Caco-2 (cell line): ENCODE results near the gene ELOVL5. TPM values are rescaled to one million over a fixed set of nuclear protein-coding genes. Genes with fewer than 3 reads are reported as not detected.

ENCODE experiments used
- BruUV-seq: library from RNA; stranded (reverse); fragments of 400-500 nt; replicated peaks from 2 replicates; lab custom pipeline; 2021; lab: Mats Ljungman, UMichigan
- CTCF ChIA-PET: fragments of 300-600 bp; sonication (Branson Sonifier 250); formaldehyde crosslinking; loops from one replicate; lab custom pipeline; 2022; ENCODE audit warnings: antibody characterized with exemption; lab: Charles Lee
- POLR2A ChIA-PET: fragments of 300-600 bp; sonication (Branson Sonifier 250); formaldehyde crosslinking; loops from one replicate; lab custom pipeline; 2022; ENCODE audit warnings: antibody characterized with exemption; lab: Charles Lee
- DNase-seq, 2 experiments: peaks; one replicate each; pipeline versions ENCODE4 v3.0.0 to v3.0.0-alpha.2; 2020 to 2022
- H3K27me3 ChIP-seq: replicated peaks from 2 replicates; pipeline ENCODE4 v1.6.0; 2011; ENCODE audit warnings: low read length; ENCODE audit not compliant: control insufficient read depth, insufficient read depth
- H3K36me3 ChIP-seq: 2 replicates; pipeline ENCODE4 v1.5.1; 2011; ENCODE audit warnings: low read length; ENCODE audit not compliant: control insufficient read depth, insufficient read depth
- H3K4me1 ChIP-seq: fragments of 250-450 bp; sonication (Bioruptor Pico); 2 replicates; pipeline ENCODE4 v1.5.1; 2020; ENCODE audit warnings: mild to moderate bottlenecking
- H3K4me3 ChIP-seq: 2 replicates; pipeline ENCODE4 v1.5.1; 2011; ENCODE audit warnings: low read depth, mild to moderate bottlenecking, control low read depth, low read length
- H3K9me3 ChIP-seq: fragments of 250-450 bp; sonication (Bioruptor Pico); 2 replicates; pipeline ENCODE4 v1.5.1; 2020; ENCODE audit warnings: mild to moderate bottlenecking, moderate library complexity
- H3K27ac Mint-ChIP-seq: one replicate; pipeline ENCODE4 v1.8.0; 2022; ENCODE audit warnings: mixed read lengths; ENCODE audit not compliant: unreplicated experiment
- H3K27me3 Mint-ChIP-seq: one replicate; pipeline ENCODE4 v1.8.0; 2022; ENCODE audit warnings: mixed read lengths; ENCODE audit not compliant: insufficient read depth, unreplicated experiment
- H3K36me3 Mint-ChIP-seq: one replicate; pipeline ENCODE4 v1.8.0; 2022; ENCODE audit warnings: mild to moderate bottlenecking, mixed read lengths; ENCODE audit not compliant: insufficient read depth, unreplicated experiment
- H3K4me1 Mint-ChIP-seq: one replicate; pipeline ENCODE4 v1.8.0; 2022; ENCODE audit warnings: low read depth, mixed read lengths; ENCODE audit not compliant: unreplicated experiment
- H3K4me3 Mint-ChIP-seq: one replicate; pipeline ENCODE4 v1.8.0; 2022; ENCODE audit warnings: mild to moderate bottlenecking, moderate library complexity, mixed read lengths; ENCODE audit not compliant: unreplicated experiment
- H3K9me3 Mint-ChIP-seq: one replicate; pipeline ENCODE4 v1.8.0; 2022; ENCODE audit warnings: mixed read lengths; ENCODE audit not compliant: unreplicated experiment
- CTCF ChIP-seq, 2 experiments: fragments of 200-600 bp in 1 of 2; IDR thresholded peaks; 1 replicate in 1 of 2; 2 replicates in 1 of 2; pipeline versions ENCODE4 v1.5.1 to v1.8.0; 2011 to 2022; ENCODE audit warnings: antibody characterized with exemption in 1 of 2, control low read depth in 1 of 2, inconsistent platforms in 1 of 2, low read depth in 1 of 2, low read length in 1 of 2, mild to moderate bottlenecking in 1 of 2, moderate library complexity in 1 of 2; ENCODE audit not compliant: insufficient read depth in 1 of 2, severe bottlenecking in 1 of 2, unreplicated experiment in 1 of 2
- intact Hi-C: fragments of 100-400 bp; cut with micrococcal nuclease; formaldehyde crosslinking; loops from one replicate; pipeline ENCODE4 v1.10.0; 2022; ENCODE audit not compliant: unreplicated experiment
- total RNA-seq: library from RNA; stranded (reverse); gene quantifications from 2 replicates; pipeline ENCODE4 v1.2.3, GENCODE V29; 2022

ELOVL5 gene
- total RNA-seq, 1 experiment from 2014 or later: 70.4 TPM

DNA sequence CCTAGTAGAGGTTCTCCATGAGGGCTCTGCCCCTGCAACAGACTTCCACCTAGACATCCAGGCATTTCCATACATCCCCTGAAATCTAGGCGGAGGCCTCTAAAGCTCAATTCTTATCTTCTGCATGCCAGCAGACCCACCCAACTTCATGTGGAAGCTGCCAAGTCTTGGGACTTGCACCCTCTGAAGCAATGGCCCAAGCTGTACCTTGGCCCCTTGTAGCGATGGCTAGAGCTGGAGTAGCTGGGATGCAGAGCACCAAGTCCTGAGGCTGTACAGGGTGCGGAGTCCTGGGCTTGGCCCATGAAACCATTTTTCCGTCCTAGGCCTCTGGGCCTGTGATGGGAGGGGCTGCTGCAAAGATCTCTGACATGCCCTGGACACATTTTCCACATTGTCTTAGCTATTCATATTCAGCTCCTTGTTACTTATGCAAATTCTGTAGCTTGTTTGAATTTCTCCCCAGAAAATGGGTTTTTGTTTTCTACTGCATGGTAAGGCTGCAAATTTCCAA, 17.4 kb upstream of the ELOVL5 start:
- H3K4me3 ChIP-seq: no peak overlapping the region
- Mint-ChIP-seq H3K36me3 (peaks cover 7% of the 10 kb centered on the region), H3K4me1 (peaks cover 13% of the 10 kb centered on the region), H3K27ac (no peak overlapping the region), H3K9me3 (peaks cover 14% of the 10 kb centered on the region), H3K27me3 (peaks cover 3% of the 10 kb centered on the region), H3K4me3 (no peak overlapping the region)
- CTCF ChIA-PET: no interaction called here
- no peak for DNase-seq
- H3K9me3 ChIP-seq: no peaks in the 10 kb centered on the region
- H3K27me3 ChIP-seq: no peaks in the 10 kb centered on the region
- POLR2A ChIA-PET: no interaction called here
- no peaks in the 10 kb centered on the region for H3K36me3 ChIP-seq
- intact Hi-C loops: no loop called here
- peaks cover 11% of the 10 kb centered on the region for H3K4me1 ChIP-seq
- BruUV-seq: no TSS peak
- no peak for TF ChIP-seq CTCF (IDR thresholded peaks at IDR 0.05; ENCODE audit: insufficient read depth in 1 of 2, low read depth in 1 of 2, low read length in 1 of 2, severe bottlenecking in 1 of 2, unreplicated experiment in 1 of 2)

- intact Hi-C loops: no loop called here
- Mint-ChIP-seq H3K27ac (no peak overlapping the region), H3K4me1 (peaks cover 9% of the 10 kb centered on the region), H3K9me3 (peaks cover 14% of the 10 kb centered on the region), H3K36me3 (peaks cover 5% of the 10 kb centered on the region), H3K27me3 (peaks cover 3% of the 10 kb centered on the region), H3K4me3 (no peak overlapping the region)
- Histone ChIP-seq H3K27me3 (no peaks in the 10 kb centered on the region), H3K9me3 (no peaks in the 10 kb centered on the region), H3K4me3 (no peak overlapping the region), H3K36me3 (no peaks in the 10 kb centered on the region), H3K4me1 (peaks cover under 1% of the 10 kb centered on the region; the same call in 1 of the 2 replicates)
- BruUV-seq: no TSS peak
- ChIA-PET POLR2A (no interaction called here), CTCF (no interaction called here)
- no peak for TF ChIP-seq CTCF (IDR thresholded peaks at IDR 0.05; ENCODE audit: insufficient read depth in 1 of 2, low read depth in 1 of 2, low read length in 1 of 2, severe bottlenecking in 1 of 2, unreplicated experiment in 1 of 2)
- no peak for DNase-seq
These were observed 14.8 kb upstream of the ELOVL5 start for GRCh38 chr6:53363341-53364079.

DNA sequence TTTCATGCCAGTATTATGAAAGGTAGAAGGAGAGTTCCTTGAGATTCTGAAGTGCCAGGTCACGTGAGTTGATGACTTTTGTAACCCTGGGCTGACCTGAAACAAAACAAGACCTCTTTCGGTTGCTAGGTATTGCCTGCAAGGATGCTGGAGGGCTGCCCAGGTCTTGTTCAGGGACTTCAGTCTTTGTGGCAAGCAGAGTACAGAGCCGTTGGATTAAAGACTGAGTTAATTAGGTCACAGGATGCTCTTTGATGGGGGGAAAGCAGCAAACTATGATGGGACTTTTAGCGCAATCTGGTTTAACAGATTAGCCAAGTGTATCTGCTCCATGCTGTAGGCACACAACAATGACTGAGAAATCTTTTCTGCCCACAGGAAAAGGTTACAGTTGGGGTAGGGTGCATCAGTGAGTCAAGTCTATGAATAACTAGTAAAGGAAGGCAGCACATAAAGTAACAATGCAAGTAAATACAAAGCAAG, 12.8 kb upstream of the ELOVL5 start:
- no peak overlapping the region for H3K4me3 ChIP-seq
- no peaks in the 10 kb centered on the region for H3K36me3 ChIP-seq
- DNase-seq: no peak
- Mint-ChIP-seq H3K4me1 (peaks cover 15% of the 10 kb centered on the region), H3K36me3 (peaks cover 5% of the 10 kb centered on the region), H3K27me3 (no peaks in the 10 kb centered on the region), H3K4me3 (no peak overlapping the region), H3K27ac (no peak overlapping the region), H3K9me3 (no peaks in the 10 kb centered on the region)
- no peaks in the 10 kb centered on the region for H3K27me3 ChIP-seq
- ChIA-PET CTCF (no interaction called here), POLR2A (interaction anchor here (0.6 kb wide), 1 partner anchor 43 kb away, joined by 8 read pairs; no protein-coding TSS in a partner anchor)
- TF ChIP-seq CTCF (IDR thresholded peaks at IDR 0.05; ENCODE audit: insufficient read depth in 1 of 2, low read depth in 1 of 2, low read length in 1 of 2, severe bottlenecking in 1 of 2, unreplicated experiment in 1 of 2): no peak
- intact Hi-C loops: no loop called here
- peaks cover 16% of the 10 kb centered on the region for H3K4me1 ChIP-seq
- H3K9me3 ChIP-seq: no peaks in the 10 kb centered on the region
- BruUV-seq: no TSS peak
